Activated effector memory CD4-positive, alpha-beta T cell treated with Interleukin-2 at 50 U/mL for 16 hours (primary cell): ENCODE data around the gene ADCY4.
"Not testable (repeated sequence)": the region's sequence is repeated elsewhere in the genome, so short reads cannot be mapped to it uniquely, and the experiment has no call there.

ENCODE experiments used
- DNase-seq: peaks from one replicate; pipeline ENCODE4 v3.0.0-alpha.2; 2020

ADCY4 gene

GRCh38 chr14:24337824-24338175 is 2.9 kb upstream of the ADCY4 start:
- no peak for DNase-seq

GRCh38 chr14:24337144-24337823 is 2.4 kb upstream of the ADCY4 start:
- no peak for DNase-seq

GRCh38 chr14:24335461-24336171 is 745 bp upstream of the ADCY4 start:
- DNase-seq: no peak

GRCh38 chr14:24332268-24332993 is 2.4 kb downstream of the ADCY4 start:
- peak; percentile 82 for DNase-seq

- no peak for DNase-seq
Measured at GRCh38 chr14:24331731-24332267, 3.1 kb downstream of the ADCY4 start.

GRCh38 chr14:24330973-24331674 is 3.7 kb downstream of the ADCY4 start:
- no peak for DNase-seq

GRCh38 chr14:24329736-24330135 is 5.1 kb downstream of the ADCY4 start:
- DNase-seq: peak; percentile 53

- no peak for DNase-seq
Measured at GRCh38 chr14:24329073-24329663, 5.7 kb downstream of the ADCY4 start.

GRCh38 chr14:24327914-24328313 is 7.0 kb downstream of the ADCY4 start:
- DNase-seq: not testable (repeated sequence)

- no peak for DNase-seq
Measured at GRCh38 chr14:24327303-24327702, 7.6 kb downstream of the ADCY4 start.

GRCh38 chr14:24325963-24326362 is 8.9 kb downstream of the ADCY4 start:
- no peak for DNase-seq

- DNase-seq: no peak
Measured at GRCh38 chr14:24325041-24325530, 9.8 kb downstream of the ADCY4 start.

GRCh38 chr14:24324024-24324423 is 10.8 kb downstream of the ADCY4 start:
- DNase-seq: no peak

- no peak for DNase-seq
Measured at GRCh38 chr14:24323341-24323740, 11.5 kb downstream of the ADCY4 start.

GRCh38 chr14:24322672-24323071 is 12.2 kb downstream of the ADCY4 start:
- no peak for DNase-seq

- no peak for DNase-seq
Measured at GRCh38 chr14:24321212-24321975, 13.5 kb downstream of the ADCY4 start.

- no peak for DNase-seq
Measured at GRCh38 chr14:24317141-24317928, 17.5 kb downstream of the ADCY4 start.

- no peak for DNase-seq
Measured at GRCh38 chr14:24316597-24316950, 18.3 kb downstream of the ADCY4 start.

- no peak for DNase-seq
Measured at GRCh38 chr14:24315807-24316596, 18.9 kb downstream of the ADCY4 start.

GRCh38 chr14:24315243-24315806 is 19.5 kb downstream of the ADCY4 start:
- no peak for DNase-seq
